GM12875 (cell line): ENCODE results near the gene LDLRAD4.
A peak's percentile ranks its signal among the peaks of the same experiment; 100 is the strongest.

Experiments used
- H3K4me3 ChIP-seq: one replicate; pipeline ENCODE4 v1.5.1; 2011; ENCODE audit warnings: low read depth, low read length, control low read depth
- TF ChIP-seq, protein P1 (sequence below): IDR thresholded peaks from 2 replicates; pipeline ENCODE4 v1.5.1; 2011; ENCODE audit warnings: low read depth, mild to moderate bottlenecking, control low read depth, inconsistent platforms, low read length, moderate library complexity, borderline replicate concordance; ENCODE audit not compliant: insufficient read depth

Gene LDLRAD4

GRCh38 chr18:13214609-13215008 is 4.0 kb upstream of the LDLRAD4 start:
- no peak overlapping the region for H3K4me3 ChIP-seq
- TF ChIP-seq, protein P1, sequence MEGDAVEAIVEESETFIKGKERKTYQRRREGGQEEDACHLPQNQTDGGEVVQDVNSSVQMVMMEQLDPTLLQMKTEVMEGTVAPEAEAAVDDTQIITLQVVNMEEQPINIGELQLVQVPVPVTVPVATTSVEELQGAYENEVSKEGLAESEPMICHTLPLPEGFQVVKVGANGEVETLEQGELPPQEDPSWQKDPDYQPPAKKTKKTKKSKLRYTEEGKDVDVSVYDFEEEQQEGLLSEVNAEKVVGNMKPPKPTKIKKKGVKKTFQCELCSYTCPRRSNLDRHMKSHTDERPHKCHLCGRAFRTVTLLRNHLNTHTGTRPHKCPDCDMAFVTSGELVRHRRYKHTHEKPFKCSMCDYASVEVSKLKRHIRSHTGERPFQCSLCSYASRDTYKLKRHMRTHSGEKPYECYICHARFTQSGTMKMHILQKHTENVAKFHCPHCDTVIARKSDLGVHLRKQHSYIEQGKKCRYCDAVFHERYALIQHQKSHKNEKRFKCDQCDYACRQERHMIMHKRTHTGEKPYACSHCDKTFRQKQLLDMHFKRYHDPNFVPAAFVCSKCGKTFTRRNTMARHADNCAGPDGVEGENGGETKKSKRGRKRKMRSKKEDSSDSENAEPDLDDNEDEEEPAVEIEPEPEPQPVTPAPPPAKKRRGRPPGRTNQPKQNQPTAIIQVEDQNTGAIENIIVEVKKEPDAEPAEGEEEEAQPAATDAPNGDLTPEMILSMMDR = no peak

DNA sequence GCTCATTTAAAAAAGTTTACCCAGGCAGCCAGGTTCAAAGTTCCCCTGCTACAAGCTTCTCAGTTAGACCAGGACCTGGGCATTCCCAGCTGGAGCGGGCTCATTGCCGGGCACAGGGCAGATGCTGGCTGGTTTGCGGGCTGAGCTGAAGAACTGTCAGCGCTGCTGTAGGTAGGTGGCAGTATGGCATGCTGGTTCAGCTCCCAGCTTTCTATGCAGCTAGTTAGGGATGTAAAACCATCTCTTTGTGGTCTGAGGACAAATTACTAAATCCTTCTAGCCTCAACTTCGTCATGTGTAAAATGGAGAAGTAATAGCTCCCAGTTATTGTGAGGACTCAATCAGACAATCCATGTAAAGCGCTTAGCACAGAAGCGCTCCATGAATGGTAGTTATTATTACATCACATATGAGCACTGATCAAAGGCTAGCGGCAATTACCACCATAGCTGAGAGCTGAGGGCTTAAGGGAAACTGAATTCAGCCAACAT is 2.4 kb upstream of the LDLRAD4 start:
- TF ChIP-seq, protein P1 = peak; percentile 52; the same call in 1 of the 2 replicates
- no peak overlapping the region for H3K4me3 ChIP-seq

- TF ChIP-seq, protein P1 = peak; percentile 38; the same call in 1 of the 2 replicates
- no peak overlapping the region for H3K4me3 ChIP-seq
Observed at GRCh38 chr18:13216711-13217465, 1.7 kb upstream of the LDLRAD4 start.

DNA sequence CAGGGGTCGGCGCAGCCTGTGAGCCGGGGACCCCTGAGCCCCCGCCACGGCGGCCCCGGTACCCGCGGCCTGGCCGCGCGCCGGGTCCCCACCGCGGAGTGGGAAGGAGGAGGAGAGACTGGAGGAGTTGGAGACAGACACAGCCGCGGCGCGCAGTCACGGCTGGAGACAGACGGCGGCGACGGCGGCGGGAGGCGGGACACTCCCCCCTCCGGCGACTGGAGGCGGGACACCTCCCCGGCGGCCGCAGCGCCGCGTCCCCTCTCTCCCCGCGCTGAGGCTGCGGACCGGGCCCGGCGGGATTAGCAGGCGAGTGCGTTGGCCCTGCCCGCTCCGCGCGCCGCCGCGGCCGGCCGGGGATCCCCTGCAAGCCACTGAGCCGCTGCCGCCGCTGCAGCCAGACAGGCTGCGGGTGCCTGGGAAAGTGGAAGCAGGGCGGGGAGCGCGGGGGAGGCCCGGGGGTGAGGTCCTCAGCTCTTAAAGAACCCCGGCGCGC is 1.0 kb upstream of the LDLRAD4 start:
- H3K4me3 ChIP-seq = peak overlapping the region; percentile 21
- TF ChIP-seq, protein P1 = no peak

GRCh38 chr18:13217971-13218367 is 591 bp upstream of the LDLRAD4 start:
- no peak overlapping the region for H3K4me3 ChIP-seq
- TF ChIP-seq, protein P1 = no peak

GRCh38 chr18:13218997-13219396 is 437 bp downstream of the LDLRAD4 start:
- TF ChIP-seq, protein P1 = no peak
- H3K4me3 ChIP-seq = no peak overlapping the region

- no peak overlapping the region for H3K4me3 ChIP-seq
- TF ChIP-seq, protein P1 = no peak
Observed at GRCh38 chr18:13219593-13220159, 1.1 kb downstream of the LDLRAD4 start.
